K562 (cell line): Measurements from ENCODE around the gene TENM3. TPM values are rescaled to one million over a fixed set of nuclear protein-coding genes. Genes with fewer than 3 reads are reported as not detected.
A peak's percentile ranks its signal among the peaks of the same experiment; 100 is the strongest.
"Not testable (repeated sequence)": the region's sequence is repeated elsewhere in the genome, so short reads cannot be mapped to it uniquely, and the experiment has no call there.

Experiments used
- ATAC-seq: fragments of 200-7000 bp; cut with Tn5 transposase; 3 replicates; pipeline ENCODE4 v1.9.1; 2020; ENCODE audit warnings: moderate library complexity
- BruUV-seq: library from RNA; stranded (reverse); fragments of 400-500 nt; replicated peaks from 2 replicates; lab custom pipeline; 2021; lab: Mats Ljungman, UMichigan
- CTCF ChIA-PET: fragments of 300-600 bp; formaldehyde crosslinking; extraction: SDS; loops from one replicate; lab custom pipeline; 2021; ENCODE audit warnings: low intra/inter-chr PET ratio; lab: Yijun Ruan, JAX
- POLR2A ChIA-PET: fragments of 300-600, 350-650 bp; sonication (Branson Sonifier 250); formaldehyde crosslinking; extraction: SDS; loops from one replicate; lab custom pipeline; 2021; ENCODE audit warnings: antibody characterized with exemption, inconsistent platforms; lab: Yijun Ruan, JAX
- DNase-seq, 4 experiments: peaks; one replicate each; pipeline versions ENCODE4 v3.0.0 to v3.0.0-alpha.2; 2011 to 2018; ENCODE audit warnings: low spot score in 3 of 4, mixed read lengths in 3 of 4; ENCODE audit errors: extremely low read depth in 1 of 4
- FAIRE-seq: peaks from 2 replicates; lab custom pipeline; 2011; peaks lifted over from hg19 to GRCh38; lab: Jason Lieb, UNC
- H2AFZ ChIP-seq: 2 replicates; pipeline ENCODE4 v1.6.0; 2011; ENCODE audit warnings: low read depth, low read length, control low read depth, inconsistent platforms
- H3K27ac ChIP-seq: fragments of 200-600 bp; 3 replicates; pipeline ENCODE4 v1.8.0; 2011; ENCODE audit warnings: low read depth, mild to moderate bottlenecking, control low read depth, inconsistent platforms, low read length, moderate library complexity, mixed read lengths; ENCODE audit errors: extremely low read depth
- H3K27me3 ChIP-seq, 2 experiments: fragments of 300-600 bp in 1 of 2; 2 replicates in 1 of 2; 3 replicates in 1 of 2; pipeline versions ENCODE4 v1.6.0 to v1.8.0; 2011; ENCODE audit warnings: inconsistent platforms in 2 of 2, low read length in 2 of 2, mild to moderate bottlenecking in 1 of 2, mixed read lengths in 1 of 2, moderate library complexity in 1 of 2; ENCODE audit not compliant: control insufficient read depth in 2 of 2, insufficient read depth in 2 of 2
- H3K36me3 ChIP-seq: fragments of 300-600 bp; 3 replicates; pipeline ENCODE4 v1.8.0; 2011; ENCODE audit warnings: mild to moderate bottlenecking, low read length, inconsistent platforms; ENCODE audit not compliant: control insufficient read depth, insufficient read depth
- H3K4me1 ChIP-seq, 2 experiments: fragments of 200-600 bp in 1 of 2; replicated peaks in 1 of 2; 2 replicates in 1 of 2; 3 replicates in 1 of 2; pipeline versions ENCODE4 v1.5.1 to v1.8.0; 2011; ENCODE audit warnings: inconsistent platforms in 2 of 2, low read length in 2 of 2, mild to moderate bottlenecking in 1 of 2, mixed read lengths in 1 of 2, moderate library complexity in 1 of 2; ENCODE audit not compliant: control insufficient read depth in 2 of 2, insufficient read depth in 2 of 2
- H3K4me2 ChIP-seq: 2 replicates; pipeline ENCODE4 v1.6.1; 2011; ENCODE audit warnings: low read length, control low read depth, inconsistent platforms, mixed read lengths; ENCODE audit not compliant: insufficient read depth
- H3K4me3 ChIP-seq: fragments of 200-600 bp; sonication (generic), shearing (Covaris generic); 2 replicates; pipeline ENCODE4 v1.5.1; 2016; ENCODE audit warnings: control low read depth, inconsistent platforms
- H3K79me2 ChIP-seq: fragments of 200-600 bp; 3 replicates; pipeline ENCODE4 v1.8.0; 2011; ENCODE audit warnings: low read length, inconsistent platforms; ENCODE audit not compliant: control insufficient read depth, insufficient read depth
- H3K9ac ChIP-seq, 2 experiments: 2 replicates each; pipeline versions ENCODE4 v1.6.0 to v1.6.1; 2011; ENCODE audit warnings: low read depth in 2 of 2, low read length in 2 of 2, control low read depth in 1 of 2, inconsistent platforms in 1 of 2, mild to moderate bottlenecking in 1 of 2, mixed read lengths in 1 of 2; ENCODE audit not compliant: insufficient read depth in 1 of 2
- H3K9me1 ChIP-seq: one replicate; pipeline ENCODE4 v1.6.0; 2011; ENCODE audit warnings: inconsistent platforms, mild to moderate bottlenecking, low read length, moderate library complexity; ENCODE audit not compliant: control insufficient read depth, insufficient read depth
- H3K9me3 ChIP-seq: replicated peaks from 2 replicates; pipeline ENCODE4 v1.5.1; 2011; ENCODE audit warnings: low read depth, low read length, inconsistent platforms; ENCODE audit not compliant: control insufficient read depth, insufficient read depth
- H4K20me1 ChIP-seq: replicated peaks from 2 replicates; pipeline ENCODE4 v1.6.1; 2011; ENCODE audit warnings: low read length, inconsistent platforms, mixed read lengths; ENCODE audit not compliant: control insufficient read depth, insufficient read depth
- ATF6 ChIP-seq: sonication (generic); formaldehyde crosslinking; IDR thresholded peaks from 2 replicates; pipeline ENCODE4 v1.4.0; 2020; ENCODE audit warnings: mild to moderate bottlenecking, missing genetic modification reagents
- RBBP5 ChIP-seq: fragments of 200-600 bp; sonication (generic); IDR thresholded peaks from 2 replicates; pipeline ENCODE4 v1.6.1; 2012; ENCODE audit warnings: borderline replicate concordance, mild to moderate bottlenecking, low read length, control low read depth, inconsistent platforms; ENCODE audit not compliant: insufficient read depth, poor library complexity, severe bottlenecking
- WGBS: fragments of 100-300 bp; shearing (Covaris generic); methylation state at CpG from one replicate; pipeline ENCODE4 v1.1.6; 2016; ENCODE audit warnings: low coverage, mixed read lengths; ENCODE audit not compliant: insufficient coverage; ENCODE audit errors: missing lambda C conversion rate; 5-methylcytosine and 5-hydroxymethylcytosine counted together
- in situ Hi-C: fragments of 300-500 bp; cut with MboI; formaldehyde crosslinking; loops from 4 replicates; pipeline ENCODE4 v1.15.0; 2018; ENCODE audit warnings: inconsistent platforms, mixed read lengths
- intact Hi-C: fragments of 100-400 bp; cut with micrococcal nuclease; formaldehyde crosslinking; loops from 2 replicates; pipeline ENCODE4 v1.14.2; 2022
- polyA plus RNA-seq, 8 experiments: library from polyadenylated mRNA; depleted of rRNA in 4 of 8; stranded (reverse) in 5 of 8; unstranded in 3 of 8; fragments of >200 nt; fragmentation: Nextera tagmentation in 2 of 8; fragmentation: Illumina TruSeq in 1 of 8; extraction: Ambion mirVana in 2 of 8; extraction: Trizol in 1 of 8; gene quantifications; 2 replicates each; pipeline versions ENCODE4 v1.2.1 to v1.2.3, GENCODE V29; 2011 to 2014; ENCODE audit warnings: inconsistent platforms in 1 of 8, missing spikeins in 1 of 8
- total RNA-seq, 7 experiments: library from RNA; depleted of rRNA in 6 of 7; stranded (reverse); fragments of >200 nt in 6 of 7; fragmentation: Illumina TruSeq in 2 of 7; extraction: Trizol in 2 of 7; gene quantifications; 2 replicates each; pipeline versions ENCODE4 v1.2.1 to v1.2.3, GENCODE V29; 2011 to 2021; ENCODE audit warnings: low replicate concordance in 1 of 7
- TF ChIP-seq, protein P1 (sequence below): fragments of 450-650 bp; formaldehyde crosslinking; conservative IDR thresholded peaks from 2 replicates; pipeline ENCODE4 v1.4.0; 2022; ENCODE audit warnings: mild to moderate bottlenecking, missing genetic modification characterization

TENM3 gene
- total and polyA plus RNA-seq, 9 of the 15 experiments (the other 6 are each of a cell fraction or from before 2014, with no cell fraction given): 0.01 to 0.02 TPM; not detected in 7

GRCh38 chr4:182810103-182810615 lies 567.0 kb downstream of the TENM3 start:
- in situ Hi-C loops: no loop called here

GRCh38 chr4:182812916-182813315 lies 569.7 kb downstream of the TENM3 start:
- H3K79me2 ChIP-seq: no peaks in the 10 kb centered on the region
- FAIRE-seq (no peak), ATAC-seq (no peak), DNase-seq (no peak)
- no peak overlapping the region for H3K27ac ChIP-seq
- no peaks in the 10 kb centered on the region for H3K36me3 ChIP-seq
- no peaks in the 10 kb centered on the region; a peak in 1 of 5 replicates for H3K27me3 ChIP-seq
- 0% methylated on average over 4 of the region's 4 CpGs for WGBS
- no peak overlapping the region for H2AFZ ChIP-seq
- no peak overlapping the region for H3K4me2 ChIP-seq
- CTCF ChIA-PET: no interaction called here
- H3K9ac ChIP-seq: no peak overlapping the region
- no peak overlapping the region for H3K4me3 ChIP-seq
- H4K20me1 ChIP-seq: no peaks in the 10 kb centered on the region
- no TSS peak for BruUV-seq
- no peaks in the 10 kb centered on the region for H3K9me1 ChIP-seq
- H3K9me3 ChIP-seq: no peaks in the 10 kb centered on the region; the same call in 1 of the 2 replicates
- peaks cover 0 to 2% of the 10 kb centered on the region in 2 experiments; a peak in 1 of 5 replicates for H3K4me1 ChIP-seq
- POLR2A ChIA-PET: no interaction called here
- intact Hi-C loops: no loop called here
- in situ Hi-C loops: no loop called here
- no peak for TF ChIP-seq ATF6

More at GRCh38 chr4:182810103-182810615, 567.0 kb downstream of the TENM3 start:
- Histone ChIP-seq H3K36me3 (no peaks in the 10 kb centered on the region), H3K4me2 (no peak overlapping the region), H3K27ac (no peak overlapping the region; the same call in 2 of the 3 replicates)
- intact Hi-C loops: no loop called here
- BruUV-seq: no TSS peak
- POLR2A ChIA-PET: no interaction called here
- TF ChIP-seq, protein P1, sequence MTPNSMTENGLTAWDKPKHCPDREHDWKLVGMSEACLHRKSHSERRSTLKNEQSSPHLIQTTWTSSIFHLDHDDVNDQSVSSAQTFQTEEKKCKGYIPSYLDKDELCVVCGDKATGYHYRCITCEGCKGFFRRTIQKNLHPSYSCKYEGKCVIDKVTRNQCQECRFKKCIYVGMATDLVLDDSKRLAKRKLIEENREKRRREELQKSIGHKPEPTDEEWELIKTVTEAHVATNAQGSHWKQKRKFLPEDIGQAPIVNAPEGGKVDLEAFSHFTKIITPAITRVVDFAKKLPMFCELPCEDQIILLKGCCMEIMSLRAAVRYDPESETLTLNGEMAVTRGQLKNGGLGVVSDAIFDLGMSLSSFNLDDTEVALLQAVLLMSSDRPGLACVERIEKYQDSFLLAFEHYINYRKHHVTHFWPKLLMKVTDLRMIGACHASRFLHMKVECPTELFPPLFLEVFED (CRISPR knock-in tag): 0 out of 2 replicates have a peak, but pooled peaks have one; percentile 4
- TF ChIP-seq RBBP5: no peak
- TF ChIP-seq, all 486 proteins: peak for 1
- FAIRE-seq (no peak), DNase-seq (no peak), ATAC-seq (no peak)
- no peaks in the 10 kb centered on the region; the same call in 1 of the 2 replicates for H3K9me3 ChIP-seq
- no peaks in the 10 kb centered on the region for H3K9me1 ChIP-seq
- no peak overlapping the region for H3K4me3 ChIP-seq
- no peaks in the 10 kb centered on the region for H4K20me1 ChIP-seq
- no peak overlapping the region for H3K9ac ChIP-seq
- no peak overlapping the region for H2AFZ ChIP-seq
- 0% methylated on average over 4 of the region's 4 CpGs for WGBS
- H3K79me2 ChIP-seq: no peaks in the 10 kb centered on the region
- peaks cover 0 to 19% of the 10 kb centered on the region in 2 experiments; a peak in 3 of 5 replicates for H3K4me1 ChIP-seq
- peaks cover 6 to 18% of the 10 kb centered on the region in 2 experiments; a peak in 2 of 5 replicates for H3K27me3 ChIP-seq
- CTCF ChIA-PET: no interaction called here

- H2AFZ ChIP-seq, H3K9me1 ChIP-seq, POLR2A ChIA-PET, BruUV-seq, intact Hi-C loops, H3K79me2 ChIP-seq, H3K4me3 ChIP-seq, H3K27ac ChIP-seq, H3K9me3 ChIP-seq, in situ Hi-C loops, H3K36me3 ChIP-seq, H3K9ac ChIP-seq, FAIRE-seq, H3K4me1 ChIP-seq, DNase-seq, CTCF ChIA-PET, H4K20me1 ChIP-seq, ATAC-seq, H3K4me2 ChIP-seq, H3K27me3 ChIP-seq: not testable (repeated sequence)
- 9% methylated on average over 8 of the region's 9 CpGs for WGBS
Measured at GRCh38 chr4:182814065-182814464, 570.9 kb downstream of the TENM3 start.
